GM12878 (cell line): Measurements from ENCODE around the gene CD177. TPM values are rescaled to one million over a fixed set of nuclear protein-coding genes. Genes with fewer than 3 reads are reported as not detected.
"Not testable (repeated sequence)": the region's sequence is repeated elsewhere in the genome, so short reads cannot be mapped to it uniquely, and the experiment has no call there.

Experiments used
- ATAC-seq: fragments of 200-7000 bp; cut with Tn5 transposase; 3 replicates; pipeline ENCODE4 v1.9.1; 2020; ENCODE audit warnings: mild to moderate bottlenecking, moderate library complexity
- BruUV-seq: library from RNA; stranded (reverse); fragments of 400-500 nt; replicated peaks from 2 replicates; lab custom pipeline; 2021; lab: Mats Ljungman, UMichigan
- CTCF ChIA-PET: fragments of 300-600 bp; sonication (Branson Sonifier 250); formaldehyde crosslinking; extraction: SDS; loops from one replicate; lab custom pipeline; 2021; ENCODE audit warnings: inconsistent platforms; lab: Yijun Ruan, JAX
- POLR2A ChIA-PET: fragments of 350-600 bp; formaldehyde crosslinking; extraction: SDS; loops from one replicate; lab custom pipeline; 2021; ENCODE audit warnings: inconsistent platforms; lab: Charles Lee
- RAD21 ChIA-PET: fragments of 300-600 bp; sonication (Branson Sonifier 250); formaldehyde crosslinking; loops from one replicate; lab custom pipeline; 2023; ENCODE audit warnings: antibody characterized with exemption; ENCODE audit not compliant: unreplicated experiment; lab: Charles Lee
- SMC1A ChIA-PET: fragments of 300-600 bp; sonication (Branson Sonifier 250); formaldehyde crosslinking; loops from one replicate; lab custom pipeline; 2023; ENCODE audit not compliant: unreplicated experiment, uncharacterized antibody; lab: Charles Lee
- DNase-seq: peaks from one replicate; pipeline ENCODE4 v3.0.0-alpha.2; 2011; ENCODE audit warnings: low read depth, low spot score
- FAIRE-seq: peaks from 3 replicates; lab custom pipeline; 2011; peaks lifted over from hg19 to GRCh38; lab: Jason Lieb, UNC
- H2AFZ ChIP-seq: 2 replicates; pipeline ENCODE4 v1.6.0; 2011; ENCODE audit warnings: low read depth, low read length, control low read depth; ENCODE audit not compliant: control insufficient read depth
- H3K27ac ChIP-seq: 2 replicates; pipeline ENCODE4 v1.5.1; 2011; ENCODE audit warnings: control low read depth; ENCODE audit not compliant: control insufficient read depth, insufficient read depth
- H3K27me3 ChIP-seq, 2 experiments: replicated peaks in 1 of 2; 2 replicates each; pipeline versions ENCODE4 v1.6.0 to v1.6.1; 2011; ENCODE audit warnings: low read length in 1 of 2; ENCODE audit not compliant: control insufficient read depth in 2 of 2, insufficient read depth in 2 of 2
- H3K36me3 ChIP-seq, 2 experiments: 2 replicates each; pipeline ENCODE4 v1.5.1; 2011; ENCODE audit warnings: low read length in 1 of 2; ENCODE audit not compliant: control insufficient read depth in 2 of 2, insufficient read depth in 2 of 2
- H3K4me1 ChIP-seq: 2 replicates; pipeline ENCODE4 v1.6.1; 2011; ENCODE audit warnings: mild to moderate bottlenecking, low read length, moderate library complexity, mixed read lengths; ENCODE audit not compliant: control insufficient read depth, insufficient read depth
- H3K4me2 ChIP-seq: 2 replicates; pipeline ENCODE4 v1.6.0; 2011; ENCODE audit warnings: control low read depth; ENCODE audit not compliant: control insufficient read depth, insufficient read depth
- H3K4me3 ChIP-seq: fragments of 200-600 bp; sonication (generic); 2 replicates; pipeline ENCODE4 v1.5.1; 2016
- H3K79me2 ChIP-seq: 2 replicates; pipeline ENCODE4 v1.6.0; 2011; ENCODE audit warnings: low read length; ENCODE audit not compliant: control insufficient read depth, insufficient read depth
- H3K9ac ChIP-seq: 2 replicates; pipeline ENCODE4 v1.8.0; 2011; ENCODE audit warnings: low read length, control low read depth, mixed read lengths; ENCODE audit not compliant: control insufficient read depth, insufficient read depth
- H3K9me3 ChIP-seq: replicated peaks from 3 replicates; pipeline ENCODE4 v1.5.1; 2011; ENCODE audit warnings: mild to moderate bottlenecking, low read length; ENCODE audit not compliant: control insufficient read depth, insufficient read depth
- H4K20me1 ChIP-seq: 2 replicates; pipeline ENCODE4 v1.6.0; 2011; ENCODE audit not compliant: control insufficient read depth, insufficient read depth
- WGBS: methylation state at CpG from one replicate; pipeline ENCODE4 v1.1.6; 2016; ENCODE audit warnings: low lambda C conversion rate; ENCODE audit not compliant: insufficient replicate concordance, insufficient coverage; ENCODE audit errors: missing lambda C conversion rate; 5-methylcytosine and 5-hydroxymethylcytosine counted together
- in situ Hi-C: fragments of 300-500 bp; cut with MboI; formaldehyde crosslinking; loops from 9 replicates; pipeline ENCODE4 v1.14.3; 2018; ENCODE audit warnings: mixed read lengths
- intact Hi-C: fragments of 100-400 bp; cut with micrococcal nuclease; formaldehyde crosslinking; loops from one replicate; pipeline ENCODE4 v1.14.2; 2022; ENCODE audit not compliant: unreplicated experiment
- polyA plus RNA-seq, 11 experiments: library from polyadenylated mRNA; depleted of rRNA in 4 of 11; unstranded in 6 of 11; stranded (reverse) in 5 of 11; fragments of >200 nt; fragmentation: Nextera tagmentation in 4 of 11; fragmentation: Illumina TruSeq in 1 of 11; extraction: Ambion mirVana in 4 of 11; extraction: Trizol in 1 of 11; gene quantifications; 1 replicate in 1 of 11; 2 replicates in 10 of 11; pipeline versions ENCODE4 v1.2.1 to v1.2.3, GENCODE V29; 2011 to 2016; ENCODE audit warnings: inconsistent platforms in 2 of 11, missing spikeins in 2 of 11, low read depth in 1 of 11
- total RNA-seq, 4 experiments: library from RNA; depleted of rRNA in 3 of 4; stranded (reverse); fragments of >200 nt in 3 of 4; fragmentation: Illumina TruSeq in 1 of 4; extraction: Trizol in 1 of 4; gene quantifications; 2 replicates each; pipeline versions ENCODE4 v1.2.1 to v1.2.3, GENCODE V29; 2013 to 2021

Gene CD177
- total and polyA plus RNA-seq, 10 of the 15 experiments (the other 5 are each of a cell fraction or from before 2014, with no cell fraction given): not detected

GRCh38 chr19:43391552-43391935, 38.1 kb downstream of the CD177 start:
- DNase-seq, BruUV-seq, H3K27ac ChIP-seq, H3K79me2 ChIP-seq, FAIRE-seq, H4K20me1 ChIP-seq, CTCF ChIA-PET, H3K27me3 ChIP-seq, intact Hi-C loops, H2AFZ ChIP-seq, H3K36me3 ChIP-seq, H3K4me2 ChIP-seq, SMC1A ChIA-PET, in situ Hi-C loops, H3K9me3 ChIP-seq, H3K4me3 ChIP-seq, POLR2A ChIA-PET, RAD21 ChIA-PET, ATAC-seq, H3K9ac ChIP-seq, H3K4me1 ChIP-seq: not testable (repeated sequence)
- WGBS: 53% methylated on average over 6 of the region's 6 CpGs

DNA sequence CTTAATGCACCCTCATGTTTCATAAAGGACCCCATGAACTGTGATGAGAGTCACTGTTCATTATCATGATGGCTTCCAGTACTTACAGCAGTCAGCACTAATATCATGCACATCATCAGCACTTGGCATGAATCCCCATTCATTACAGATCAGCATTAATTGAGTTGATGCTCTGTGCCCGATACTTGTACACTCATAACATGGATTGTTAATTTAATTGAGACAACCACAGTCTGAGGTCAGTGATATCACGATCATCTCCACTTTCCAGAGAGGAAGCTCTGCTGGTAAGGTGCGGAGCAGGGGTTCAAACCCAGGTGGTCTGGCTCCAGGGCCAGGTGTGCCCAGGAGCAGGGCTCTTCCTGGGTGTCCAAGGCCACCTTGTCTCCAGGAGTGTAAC, 40.0 kb downstream of the CD177 start:
- SMC1A ChIA-PET, BruUV-seq, H3K9me3 ChIP-seq, FAIRE-seq, POLR2A ChIA-PET, H3K27ac ChIP-seq, H3K4me1 ChIP-seq, H4K20me1 ChIP-seq, ATAC-seq, H3K79me2 ChIP-seq, H3K4me2 ChIP-seq, DNase-seq, in situ Hi-C loops, RAD21 ChIA-PET, H2AFZ ChIP-seq, CTCF ChIA-PET, H3K36me3 ChIP-seq, H3K4me3 ChIP-seq, intact Hi-C loops, H3K9ac ChIP-seq, H3K27me3 ChIP-seq: not testable (repeated sequence)
- WGBS: 19% methylated on average over 3 of the region's 3 CpGs
